Ascending aorta (tissue), 2 donors: ENCODE measurements around the gene PTN. TPM values are rescaled to one million over a fixed set of nuclear protein-coding genes. Genes with fewer than 3 reads are reported as not detected.

Experiments
- DNase-seq, 2 donors: peaks; one replicate each; pipeline ENCODE4 v3.0.0-alpha.2; 2019; ENCODE audit warnings: low spot score in 2 of 2
- H3K27ac ChIP-seq, 2 donors: fragments of 200-600 bp; sonication (generic); one replicate each; pipeline ENCODE4 v1.5.1; 2016 to 2017; ENCODE audit warnings: mild to moderate bottlenecking in 1 of 2
- H3K27me3 ChIP-seq: fragments of 200-600 bp; sonication (generic); one replicate; pipeline ENCODE4 v1.5.1; 2017
- H3K36me3 ChIP-seq, 2 donors: fragments of 200-600 bp; sonication (generic); one replicate each; pipeline ENCODE4 v1.5.1; 2016
- H3K4me1 ChIP-seq, 2 donors: fragments of 200-600 bp; sonication (generic); one replicate each; pipeline ENCODE4 v1.5.1; 2016 to 2017; ENCODE audit warnings: mild to moderate bottlenecking in 1 of 2
- H3K4me3 ChIP-seq, 2 donors: fragments of 200-600 bp; sonication (generic); one replicate each; pipeline ENCODE4 v1.5.1; 2016 to 2017; ENCODE audit warnings: mild to moderate bottlenecking in 1 of 2
- H3K9me3 ChIP-seq, 2 donors: fragments of 200-600 bp; sonication (generic); one replicate each; pipeline ENCODE4 v1.5.1; 2016
- intact Hi-C: fragments of 100-400 bp; cut with DNase I; formaldehyde crosslinking; loops from one replicate; pipeline ENCODE4 v1.15.1; 2023
- total RNA-seq: library from RNA; depleted of rRNA; stranded (reverse); fragments of >200 nt; gene quantifications from one replicate; pipeline ENCODE4 v1.1.0, GENCODE V29; 2016
- TF ChIP-seq, protein P1 (sequence below), 3 experiments: fragments of 200-600 bp in 2 of 3; fragments of 450-650 bp in 1 of 3; sonication (generic) in 2 of 3; IDR thresholded peaks; one replicate each; pipeline ENCODE4 v1.5.1; 2016 to 2019; ENCODE audit warnings: antibody characterized with exemption in 3 of 3, mild to moderate bottlenecking in 1 of 3, moderate library complexity in 1 of 3

The PTN gene
- total RNA-seq, 1 donor from 2014 or later: 10.4 TPM

DNA sequence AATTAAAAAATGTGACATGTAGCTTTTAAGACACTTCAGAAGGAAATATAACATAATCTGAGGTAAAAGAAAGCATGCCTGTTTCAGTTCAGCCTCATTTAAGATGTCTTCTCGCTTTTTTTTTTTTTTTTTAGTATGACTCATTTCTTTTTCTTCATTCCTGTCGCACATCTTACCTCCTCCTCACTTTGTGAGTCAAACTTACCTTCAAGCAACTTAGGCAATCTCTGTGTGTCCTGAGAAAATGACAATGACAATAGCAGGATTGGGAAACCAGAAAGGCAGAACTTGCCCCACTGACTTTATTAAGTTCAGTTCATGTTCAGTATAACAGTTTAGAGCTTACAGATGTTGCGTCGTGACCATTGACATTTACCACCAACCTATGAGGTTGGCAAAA is 7.7 kb downstream of the PTN start:
- TF ChIP-seq, protein P1, sequence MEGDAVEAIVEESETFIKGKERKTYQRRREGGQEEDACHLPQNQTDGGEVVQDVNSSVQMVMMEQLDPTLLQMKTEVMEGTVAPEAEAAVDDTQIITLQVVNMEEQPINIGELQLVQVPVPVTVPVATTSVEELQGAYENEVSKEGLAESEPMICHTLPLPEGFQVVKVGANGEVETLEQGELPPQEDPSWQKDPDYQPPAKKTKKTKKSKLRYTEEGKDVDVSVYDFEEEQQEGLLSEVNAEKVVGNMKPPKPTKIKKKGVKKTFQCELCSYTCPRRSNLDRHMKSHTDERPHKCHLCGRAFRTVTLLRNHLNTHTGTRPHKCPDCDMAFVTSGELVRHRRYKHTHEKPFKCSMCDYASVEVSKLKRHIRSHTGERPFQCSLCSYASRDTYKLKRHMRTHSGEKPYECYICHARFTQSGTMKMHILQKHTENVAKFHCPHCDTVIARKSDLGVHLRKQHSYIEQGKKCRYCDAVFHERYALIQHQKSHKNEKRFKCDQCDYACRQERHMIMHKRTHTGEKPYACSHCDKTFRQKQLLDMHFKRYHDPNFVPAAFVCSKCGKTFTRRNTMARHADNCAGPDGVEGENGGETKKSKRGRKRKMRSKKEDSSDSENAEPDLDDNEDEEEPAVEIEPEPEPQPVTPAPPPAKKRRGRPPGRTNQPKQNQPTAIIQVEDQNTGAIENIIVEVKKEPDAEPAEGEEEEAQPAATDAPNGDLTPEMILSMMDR (IDR thresholded peaks at IDR 0.05): no peak
- intact Hi-C loops: no loop called here
- H3K27me3 ChIP-seq: no peaks in the 10 kb centered on the region
- no peaks in the 10 kb centered on the region for H3K9me3 ChIP-seq
- no peak for DNase-seq
- H3K27ac ChIP-seq: no peak overlapping the region
- no peak overlapping the region for H3K4me3 ChIP-seq
- H3K36me3 ChIP-seq: no peaks in the 10 kb centered on the region
- H3K4me1 ChIP-seq: no peaks in the 10 kb centered on the region

DNA sequence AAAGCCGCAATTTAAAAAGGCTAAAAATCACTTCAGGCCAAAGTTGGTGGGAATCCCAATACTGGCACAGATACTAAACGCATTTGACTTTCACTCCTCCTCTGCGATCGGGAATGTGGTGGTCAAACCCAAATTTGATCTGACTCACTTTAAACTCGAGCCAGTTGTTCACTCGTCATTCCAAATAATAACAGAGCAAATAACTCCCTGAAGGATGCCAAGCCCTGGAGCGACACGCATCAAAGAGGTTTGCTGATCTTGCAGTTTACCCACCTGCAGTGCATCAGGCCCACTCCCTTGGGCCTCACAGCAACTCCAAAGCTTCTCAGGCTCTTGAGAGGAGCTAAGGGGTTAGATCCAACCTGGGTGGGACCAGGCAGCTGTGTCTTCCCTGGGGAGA is 12.2 kb downstream of the PTN start:
- H3K27me3 ChIP-seq: no peaks in the 10 kb centered on the region
- no peaks in the 10 kb centered on the region for H3K36me3 ChIP-seq
- intact Hi-C loops: no loop called here
- no peaks in the 10 kb centered on the region for H3K4me1 ChIP-seq
- DNase-seq: no peak
- H3K9me3 ChIP-seq: no peaks in the 10 kb centered on the region
- no peak overlapping the region for H3K27ac ChIP-seq
- H3K4me3 ChIP-seq: no peak overlapping the region
- TF ChIP-seq, protein P1 (IDR thresholded peaks at IDR 0.05): no peak

DNA sequence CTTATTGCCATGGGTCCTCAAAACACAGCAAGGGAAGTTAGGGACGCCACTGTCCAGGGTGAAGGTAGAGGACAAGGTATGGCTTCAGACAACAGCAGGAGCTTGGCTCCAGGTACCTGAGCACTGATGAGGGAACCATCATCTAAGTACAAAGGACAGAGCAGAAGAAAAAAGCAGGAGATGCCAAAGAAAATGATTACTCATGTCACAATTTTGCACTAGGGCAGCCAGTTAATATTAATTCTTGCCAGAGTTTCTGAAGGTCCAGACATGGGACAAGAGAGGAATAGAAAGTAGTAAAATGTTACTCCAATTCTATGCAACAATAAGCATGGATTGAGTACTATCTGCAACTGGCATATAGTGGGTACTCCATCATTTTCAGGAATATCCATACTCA is 14.1 kb downstream of the PTN start:
- TF ChIP-seq, protein P1 (IDR thresholded peaks at IDR 0.05): no peak
- intact Hi-C loops: no loop called here
- no peaks in the 10 kb centered on the region for H3K9me3 ChIP-seq
- H3K4me3 ChIP-seq: no peak overlapping the region
- H3K4me1 ChIP-seq: no peaks in the 10 kb centered on the region
- no peak for DNase-seq
- H3K27ac ChIP-seq: no peak overlapping the region
- H3K36me3 ChIP-seq: no peaks in the 10 kb centered on the region
- no peaks in the 10 kb centered on the region for H3K27me3 ChIP-seq

DNA sequence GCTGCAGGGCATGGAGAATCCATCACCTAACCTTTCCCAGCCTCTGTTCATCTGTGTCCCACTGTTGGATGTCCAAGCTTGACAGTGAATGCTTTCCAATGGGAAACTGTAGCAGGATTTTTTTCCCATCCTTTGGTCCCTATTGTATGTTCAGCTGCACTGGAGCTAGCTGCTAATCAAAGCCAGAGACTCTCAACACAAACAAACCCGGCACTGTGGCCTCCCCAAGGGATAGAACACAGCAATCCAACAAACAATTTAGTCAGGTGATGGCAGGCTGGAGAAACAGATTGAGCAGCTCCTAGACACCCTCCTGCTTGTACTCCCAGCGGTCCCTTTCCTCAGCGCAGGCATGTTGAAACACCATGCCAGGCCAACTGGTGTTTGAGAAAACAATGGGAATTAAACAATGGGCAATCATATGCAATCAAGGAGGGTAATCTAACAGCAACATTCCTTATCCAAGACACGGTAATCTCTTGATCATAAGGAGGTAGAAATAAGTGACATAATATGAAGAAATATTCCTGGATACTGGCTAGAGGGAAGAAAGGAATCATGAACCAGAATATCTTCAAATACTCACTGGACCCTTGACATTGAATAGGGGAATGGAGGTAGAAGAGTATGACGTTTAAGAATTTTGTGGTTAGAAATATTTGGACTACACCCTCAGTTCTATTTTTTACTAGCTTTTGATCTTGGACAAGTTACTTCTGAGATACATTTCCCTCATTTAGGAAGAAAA is 15.0 kb downstream of the PTN start:
- TF ChIP-seq, protein P1 (IDR thresholded peaks at IDR 0.05): no peak
- Histone ChIP-seq H3K27me3 (no peaks in the 10 kb centered on the region), H3K4me3 (no peak overlapping the region), H3K9me3 (no peaks in the 10 kb centered on the region), H3K4me1 (no peaks in the 10 kb centered on the region), H3K27ac (no peak overlapping the region), H3K36me3 (no peaks in the 10 kb centered on the region)
- no peak for DNase-seq
- intact Hi-C loops: no loop called here

DNA sequence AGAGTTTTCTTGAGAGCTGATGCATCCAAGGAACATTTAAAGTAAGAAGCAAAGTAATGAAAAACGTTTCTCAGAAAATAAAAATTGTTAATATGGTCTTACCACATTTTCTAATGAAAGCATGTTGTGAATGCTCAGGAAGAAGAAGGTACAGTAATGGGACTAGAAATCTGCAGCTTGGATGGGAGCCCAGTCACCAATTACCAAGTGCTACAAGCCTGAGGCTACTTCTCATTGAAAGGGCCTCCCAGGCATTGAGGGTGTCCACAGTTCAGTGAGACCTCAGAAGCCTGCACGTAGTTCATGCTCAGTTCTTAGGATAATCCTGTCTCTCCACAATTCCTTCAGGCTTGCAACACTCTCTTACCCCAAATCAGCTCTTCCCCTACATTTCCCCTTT is 17.6 kb downstream of the PTN start:
- Histone ChIP-seq H3K4me3 (no peak overlapping the region), H3K27ac (no peak overlapping the region), H3K9me3 (peaks cover 0 to 7% of the 10 kb centered on the region in 2 donors), H3K27me3 (no peaks in the 10 kb centered on the region), H3K4me1 (no peaks in the 10 kb centered on the region), H3K36me3 (no peaks in the 10 kb centered on the region)
- TF ChIP-seq, protein P1 (IDR thresholded peaks at IDR 0.05): no peak
- intact Hi-C loops: no loop called here
- no peak for DNase-seq
